A204.1 (cell line): ENCODE measurements around the gene TGFBR2.

Experiments
- FAIRE-seq: peaks from 2 replicates; lab custom pipeline; 2012; peaks lifted over from hg19 to GRCh38; lab: Jason Lieb, UNC

TGFBR2 gene

DNA sequence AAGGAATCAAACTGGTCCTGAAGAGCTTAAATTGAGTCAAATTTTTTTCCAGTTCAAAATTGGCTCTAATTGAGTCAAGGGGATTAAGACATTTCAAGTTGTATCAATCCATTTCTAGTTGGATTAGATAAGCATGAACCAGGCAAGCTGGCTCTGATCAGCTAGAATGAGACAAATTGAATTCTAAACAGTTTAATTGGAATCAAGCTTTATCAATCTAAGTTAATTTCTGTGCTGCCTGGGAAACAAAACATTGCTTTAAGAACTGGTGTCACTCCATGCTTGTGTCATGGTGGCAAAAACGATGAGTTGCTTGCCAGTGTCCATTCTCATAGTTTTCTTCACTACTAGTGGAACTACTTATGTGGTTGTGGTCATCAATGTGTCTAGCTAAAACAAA, 116.8 kb downstream of the TGFBR2 start:
- FAIRE-seq: no peak

DNA sequence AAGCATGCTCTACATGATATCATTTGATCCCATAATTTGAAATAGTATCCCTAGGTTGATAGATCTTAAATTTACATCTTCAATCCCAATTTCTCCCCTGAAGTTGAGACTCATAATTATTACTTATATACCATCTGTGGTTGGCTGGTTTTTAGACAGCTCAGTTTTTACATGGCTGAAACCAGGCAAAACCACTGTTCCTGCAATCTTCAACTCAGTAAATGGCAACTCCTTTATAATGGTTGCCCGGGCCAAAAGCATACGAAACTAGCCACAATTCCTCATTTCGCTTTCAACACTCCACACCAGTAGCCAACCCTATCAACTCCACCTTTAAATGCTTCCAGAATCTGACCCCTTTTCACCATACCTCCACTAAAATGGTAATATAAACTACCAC, 118.5 kb downstream of the TGFBR2 start:
- FAIRE-seq: no peak

DNA sequence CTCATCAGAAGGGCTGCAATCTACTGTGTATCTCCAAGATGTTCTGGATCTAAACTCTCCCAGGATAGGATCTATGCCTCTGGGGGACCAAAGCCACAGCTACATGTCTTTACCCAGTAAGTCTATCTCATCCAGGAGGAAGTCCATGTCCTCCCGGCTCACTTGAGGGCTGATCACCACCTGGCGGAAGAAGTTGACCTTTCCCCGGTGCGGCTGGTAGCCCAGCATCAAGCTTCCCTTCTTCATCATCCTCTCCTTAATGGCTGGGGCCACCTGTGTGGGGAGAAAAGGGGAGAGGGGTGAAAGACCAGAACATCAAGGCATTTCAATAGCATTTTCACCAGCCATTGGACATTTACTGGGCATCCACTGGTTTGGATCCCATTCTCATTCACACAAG, 121.7 kb downstream of the TGFBR2 start:
- FAIRE-seq: no peak

DNA sequence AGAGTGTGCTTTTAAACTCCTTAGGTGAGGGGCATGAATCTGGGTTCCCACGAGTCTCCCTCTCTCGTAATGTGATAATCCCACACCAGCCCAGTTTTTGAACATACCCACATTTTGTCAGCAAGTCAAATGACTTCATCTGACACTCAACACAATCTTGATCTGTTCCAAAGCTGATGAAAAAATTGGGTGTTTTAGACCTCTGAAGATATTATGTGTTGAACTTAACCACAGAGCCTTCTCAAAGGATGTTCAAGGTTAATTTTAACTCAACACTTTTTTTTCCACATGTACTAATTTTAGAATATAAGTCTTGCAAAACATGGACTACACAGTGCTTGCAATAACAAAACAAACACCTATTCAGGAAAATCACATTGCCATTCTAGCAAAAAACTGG, 123.1 kb downstream of the TGFBR2 start:
- no peak for FAIRE-seq

DNA sequence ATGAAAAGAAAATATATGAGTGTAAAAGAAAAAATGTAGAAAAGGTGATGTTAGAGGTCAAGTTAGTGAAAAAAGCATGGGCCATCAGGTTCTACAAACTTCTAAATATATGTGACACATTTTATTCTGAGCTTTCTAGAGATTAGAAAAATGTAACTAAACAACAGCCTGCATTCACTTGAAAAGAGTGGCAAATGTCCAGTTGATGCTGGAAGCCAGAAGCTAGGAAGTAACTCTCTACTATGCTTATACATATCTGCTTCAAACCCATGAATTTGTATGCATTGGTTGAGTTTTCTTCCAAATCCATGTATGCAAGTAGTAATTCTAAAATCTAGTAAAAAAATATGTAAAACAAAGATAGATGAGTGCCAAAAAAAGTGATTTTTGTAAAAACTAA, 123.5 kb downstream of the TGFBR2 start:
- FAIRE-seq: no peak

DNA sequence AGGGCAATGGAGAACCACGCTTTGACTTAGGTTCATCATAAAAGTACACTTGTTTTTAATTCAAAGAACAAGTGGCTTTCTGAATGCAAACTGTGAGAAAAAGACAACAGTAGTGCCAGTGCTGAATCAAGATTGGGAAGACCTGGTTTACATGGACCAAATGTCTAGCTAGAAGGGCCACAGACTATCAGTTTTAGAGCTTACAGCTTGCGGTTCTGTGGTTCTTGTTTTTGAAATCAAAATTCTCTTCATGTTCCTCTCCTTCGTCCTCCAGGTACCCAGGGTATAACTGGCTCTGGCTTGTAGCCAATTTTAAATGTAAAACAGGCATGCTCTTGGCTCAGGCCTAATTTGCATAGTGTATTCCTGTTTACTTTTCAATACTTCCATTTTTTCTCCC, 124.6 kb downstream of the TGFBR2 start:
- FAIRE-seq: no peak

DNA sequence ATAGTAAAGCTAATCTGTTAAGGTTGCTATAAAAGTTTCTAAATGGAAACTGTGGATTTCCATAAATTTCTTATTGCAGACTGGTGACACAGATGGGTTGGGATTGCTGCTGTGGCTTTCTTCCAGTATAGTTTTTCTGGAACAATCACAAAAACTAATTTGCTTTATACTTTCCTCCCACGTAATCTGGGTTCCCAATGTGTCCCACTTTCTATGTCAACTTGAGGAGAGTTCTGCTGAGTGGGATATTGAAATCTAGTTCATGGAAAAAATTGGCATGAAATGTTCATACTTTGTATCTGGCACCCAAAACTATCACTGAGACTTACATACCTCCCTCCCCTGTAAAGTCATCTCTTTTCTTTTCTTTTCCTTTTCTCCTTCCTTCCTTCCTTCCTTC, 126.8 kb downstream of the TGFBR2 start:
- no peak for FAIRE-seq

DNA sequence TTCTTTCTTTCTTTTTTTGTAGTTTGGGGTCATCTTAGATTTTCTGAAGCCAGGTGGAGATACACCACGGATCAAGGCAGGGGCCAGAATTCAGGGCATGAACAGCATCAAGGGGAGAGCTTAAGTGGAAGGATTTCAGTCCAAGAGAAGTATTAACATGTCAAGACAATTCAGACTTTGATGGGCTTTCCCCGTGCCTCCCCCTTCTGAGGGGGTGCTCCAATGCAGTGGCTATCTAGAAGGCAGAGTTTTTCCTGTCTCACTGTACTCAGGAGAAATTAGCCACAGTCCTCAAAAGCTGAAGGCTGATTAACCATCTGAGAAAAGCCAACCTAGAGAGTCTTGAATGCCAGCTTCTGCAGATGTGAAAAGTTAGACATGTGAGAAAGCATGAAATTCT, 127.3 kb downstream of the TGFBR2 start:
- FAIRE-seq: no peak

DNA sequence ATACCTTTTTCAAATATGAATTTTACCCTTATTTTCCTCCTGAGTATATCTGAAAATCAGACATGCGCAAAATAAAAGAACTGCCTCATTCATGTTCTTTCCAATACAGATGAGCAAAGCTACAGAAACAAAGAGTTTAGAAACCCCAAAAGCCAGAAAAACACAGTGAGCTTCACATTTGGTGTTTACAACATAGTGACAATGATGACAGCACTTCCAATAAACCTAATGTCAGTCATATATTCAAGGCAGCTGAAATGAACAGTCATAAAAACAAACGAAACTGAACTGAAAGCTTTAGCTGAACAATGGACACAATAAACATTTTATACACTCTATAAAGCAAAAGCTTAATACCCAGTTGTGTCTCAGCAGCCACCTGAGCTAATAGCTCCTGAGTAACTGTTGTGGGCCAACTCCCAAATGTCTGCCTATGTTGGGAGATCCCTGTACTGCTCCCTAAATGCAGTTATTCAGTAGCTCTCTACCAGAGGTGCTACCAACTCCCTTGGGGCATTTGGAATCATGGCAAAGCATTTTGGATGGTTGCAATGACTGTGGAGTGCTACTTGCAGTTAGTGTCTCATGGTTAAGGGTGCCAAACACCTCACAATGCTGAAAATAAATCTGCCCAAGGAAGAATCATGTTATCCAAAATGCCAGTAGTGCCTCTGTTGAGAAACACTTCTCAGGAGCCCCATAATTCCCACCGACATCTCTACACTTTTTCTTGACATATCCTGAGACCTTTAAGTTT, 131.5 kb downstream of the TGFBR2 start:
- FAIRE-seq: no peak

DNA sequence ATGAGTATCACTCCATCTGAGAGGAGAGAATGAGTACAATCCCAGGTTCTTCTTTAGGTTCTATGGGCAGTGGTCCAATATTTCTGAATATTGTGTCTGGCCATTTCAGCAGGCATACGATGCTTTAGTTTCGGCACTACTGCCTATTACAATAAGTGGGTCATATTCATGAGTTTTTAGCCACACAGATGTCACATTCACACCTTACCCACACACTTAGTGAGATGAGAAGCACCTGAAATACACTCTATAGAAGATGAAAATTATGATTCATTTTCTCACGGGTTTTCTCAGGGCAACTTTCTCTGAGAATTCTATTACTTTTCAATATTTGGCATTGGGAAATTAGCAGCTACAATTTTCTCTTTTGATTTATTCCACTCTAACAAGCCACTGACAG, 132.2 kb downstream of the TGFBR2 start:
- FAIRE-seq: no peak

DNA sequence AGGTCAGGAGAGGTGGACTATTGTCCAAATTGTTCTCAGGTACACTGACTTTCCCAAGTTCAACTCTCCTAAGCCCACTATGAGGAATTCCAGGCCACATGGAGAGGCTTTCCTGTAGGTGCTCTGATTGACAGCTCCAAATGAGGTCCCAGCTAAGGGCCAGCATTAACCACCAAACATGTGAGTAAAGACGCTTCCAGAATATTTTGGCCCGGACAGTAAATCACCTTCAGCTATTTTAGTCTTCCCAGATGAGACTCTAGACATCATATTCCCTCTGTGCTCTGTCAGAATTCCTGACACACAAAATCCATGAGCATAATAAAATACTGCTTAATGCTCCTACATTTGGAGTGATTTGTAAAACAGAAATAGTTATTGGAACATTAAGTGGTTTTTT, 135.5 kb downstream of the TGFBR2 start:
- FAIRE-seq: no peak

DNA sequence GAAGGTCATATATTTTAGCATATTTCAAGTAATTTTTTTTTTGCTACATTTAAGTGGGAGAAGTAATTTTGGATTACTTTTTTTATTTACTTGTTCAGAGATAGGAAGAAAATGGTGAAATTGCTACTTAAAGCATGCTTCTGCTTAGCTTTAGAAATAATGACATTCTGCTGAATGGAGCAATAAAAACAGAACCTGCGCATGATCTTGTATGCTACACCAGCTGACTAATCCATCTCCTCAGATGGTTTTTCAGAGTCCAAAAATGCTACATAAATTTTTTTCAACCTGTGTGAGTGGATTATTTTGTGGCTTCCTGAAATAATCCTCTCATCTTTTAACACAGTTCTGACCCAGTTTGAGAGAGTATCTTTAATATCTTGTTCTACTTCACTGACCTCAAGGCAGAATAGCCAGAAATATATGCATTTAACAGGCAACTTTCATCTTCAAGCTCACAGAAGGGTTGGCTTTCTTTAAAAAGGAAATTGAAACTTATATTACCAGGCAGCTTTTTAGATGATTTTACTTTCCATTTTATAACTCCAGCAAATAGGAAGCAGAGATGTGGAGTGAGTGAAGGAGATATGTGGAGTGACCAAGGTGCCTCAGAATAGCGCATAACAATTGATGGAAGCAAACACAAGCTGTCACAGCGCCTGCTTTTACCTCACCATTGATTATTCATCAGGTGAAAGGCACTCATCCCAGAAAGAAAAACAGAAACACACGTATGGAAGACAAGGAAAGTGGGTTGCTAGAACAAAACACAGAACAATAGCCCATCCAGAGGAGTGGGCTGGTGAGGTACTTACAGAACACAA, 136.6 kb downstream of the TGFBR2 start:
- no peak for FAIRE-seq
